ENCODE measurements around the gene CYFIP1. TPM values are rescaled to one million over a fixed set of nuclear protein-coding genes. Genes with fewer than 3 reads are reported as not detected.

CYFIP1 gene
- total and polyA plus RNA-seq, 9 of the 15 experiments (the other 6 are each of a cell fraction or from before 2014, with no cell fraction given): 3.8 to 59.8 (median 28.3) TPM

DNA sequence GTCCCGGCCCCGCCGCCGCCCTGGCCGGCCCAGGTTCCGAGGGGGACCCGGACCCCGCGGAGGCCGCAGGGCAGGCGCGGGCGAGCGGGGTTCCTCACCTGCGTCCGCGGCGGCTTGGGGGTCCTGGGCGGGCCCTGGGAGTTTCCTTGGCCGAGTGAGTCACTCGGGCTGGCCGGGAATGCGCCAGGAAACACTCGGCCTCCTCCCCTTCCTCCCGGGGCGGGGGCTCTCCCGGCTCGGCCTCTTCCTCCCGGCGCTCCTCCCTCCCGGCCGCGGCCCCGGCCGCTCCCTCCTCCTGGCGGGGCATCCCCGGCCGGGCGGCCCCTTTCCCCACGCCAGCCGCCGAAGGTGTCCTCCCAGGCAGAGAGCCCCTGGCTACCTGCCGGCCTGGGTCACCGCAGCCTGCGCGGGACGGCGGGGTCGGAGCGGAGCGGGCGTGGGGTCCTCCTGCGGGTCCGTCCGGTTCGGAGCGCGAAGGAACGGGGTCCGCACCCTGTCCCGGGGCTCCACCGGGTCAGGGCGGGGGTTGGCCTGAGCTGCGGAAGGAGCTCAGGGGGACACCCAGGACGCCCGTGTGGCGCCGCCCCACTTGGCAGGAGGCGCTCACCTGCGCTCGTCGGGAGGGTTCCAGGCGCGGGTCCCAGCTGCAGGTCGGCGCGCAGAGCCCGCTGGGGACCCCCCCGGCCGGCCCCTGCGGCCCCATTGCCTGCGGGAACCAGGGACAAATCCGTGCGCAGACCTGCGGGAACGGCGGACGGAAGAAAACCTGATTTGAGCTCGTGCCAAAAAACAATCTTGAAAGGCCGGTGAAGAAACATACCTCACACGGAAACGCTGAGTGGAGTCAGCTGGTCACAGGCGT, at the start of gene CYFIP1 (continued):
- TF ChIP-seq, protein P1, sequence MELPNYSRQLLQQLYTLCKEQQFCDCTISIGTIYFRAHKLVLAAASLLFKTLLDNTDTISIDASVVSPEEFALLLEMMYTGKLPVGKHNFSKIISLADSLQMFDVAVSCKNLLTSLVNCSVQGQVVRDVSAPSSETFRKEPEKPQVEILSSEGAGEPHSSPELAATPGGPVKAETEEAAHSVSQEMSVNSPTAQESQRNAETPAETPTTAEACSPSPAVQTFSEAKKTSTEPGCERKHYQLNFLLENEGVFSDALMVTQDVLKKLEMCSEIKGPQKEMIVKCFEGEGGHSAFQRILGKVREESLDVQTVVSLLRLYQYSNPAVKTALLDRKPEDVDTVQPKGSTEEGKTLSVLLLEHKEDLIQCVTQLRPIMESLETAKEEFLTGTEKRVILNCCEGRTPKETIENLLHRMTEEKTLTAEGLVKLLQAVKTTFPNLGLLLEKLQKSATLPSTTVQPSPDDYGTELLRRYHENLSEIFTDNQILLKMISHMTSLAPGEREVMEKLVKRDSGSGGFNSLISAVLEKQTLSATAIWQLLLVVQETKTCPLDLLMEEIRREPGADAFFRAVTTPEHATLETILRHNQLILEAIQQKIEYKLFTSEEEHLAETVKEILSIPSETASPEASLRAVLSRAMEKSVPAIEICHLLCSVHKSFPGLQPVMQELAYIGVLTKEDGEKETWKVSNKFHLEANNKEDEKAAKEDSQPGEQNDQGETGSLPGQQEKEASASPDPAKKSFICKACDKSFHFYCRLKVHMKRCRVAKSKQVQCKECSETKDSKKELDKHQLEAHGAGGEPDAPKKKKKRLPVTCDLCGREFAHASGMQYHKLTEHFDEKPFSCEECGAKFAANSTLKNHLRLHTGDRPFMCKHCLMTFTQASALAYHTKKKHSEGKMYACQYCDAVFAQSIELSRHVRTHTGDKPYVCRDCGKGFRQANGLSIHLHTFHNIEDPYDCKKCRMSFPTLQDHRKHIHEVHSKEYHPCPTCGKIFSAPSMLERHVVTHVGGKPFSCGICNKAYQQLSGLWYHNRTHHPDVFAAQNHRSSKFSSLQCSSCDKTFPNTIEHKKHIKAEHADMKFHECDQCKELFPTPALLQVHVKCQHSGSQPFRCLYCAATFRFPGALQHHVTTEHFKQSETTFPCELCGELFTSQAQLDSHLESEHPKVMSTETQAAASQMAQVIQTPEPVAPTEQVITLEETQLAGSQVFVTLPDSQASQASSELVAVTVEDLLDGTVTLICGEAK (IDR thresholded peaks at IDR 0.05): peak; percentile 51
- TF ChIP-seq, protein P1 (CRISPR knock-in tag; IDR thresholded peaks at IDR 0.05): no peak
- TF ChIP-seq ZNF263 (CRISPR knock-in tag; IDR thresholded peaks at IDR 0.05; ENCODE audit: borderline replicate concordance) (peak; percentile 99), SMARCB1 (IDR thresholded peaks at IDR 0.05; ENCODE audit: insufficient read length, low read depth) (no peak), ZFX (CRISPR knock-in tag; IDR thresholded peaks at IDR 0.05) (peak; percentile 33; the same call in 1 of the 2 replicates), RBBP5 (IDR thresholded peaks at IDR 0.05; ENCODE audit: borderline replicate concordance, insufficient read depth, low read length, poor library complexity, severe bottlenecking) (peak; percentile 16), WHSC1 (IDR thresholded peaks at IDR 0.05; ENCODE audit: low read length) (no peak), SRF (CRISPR knock-in tag; IDR thresholded peaks at IDR 0.05) (no peak), NRF1 (conservative IDR thresholded peaks at IDR 0.05 in 1 of 2, IDR thresholded peaks at IDR 0.05 in 1 of 2) (peak; percentile 51 to 54), MTA3 (IDR thresholded peaks at IDR 0.05; ENCODE audit: borderline replicate concordance) (peak; percentile 23; the same call in 1 of the 2 replicates)
- TF ChIP-seq, protein P2, sequence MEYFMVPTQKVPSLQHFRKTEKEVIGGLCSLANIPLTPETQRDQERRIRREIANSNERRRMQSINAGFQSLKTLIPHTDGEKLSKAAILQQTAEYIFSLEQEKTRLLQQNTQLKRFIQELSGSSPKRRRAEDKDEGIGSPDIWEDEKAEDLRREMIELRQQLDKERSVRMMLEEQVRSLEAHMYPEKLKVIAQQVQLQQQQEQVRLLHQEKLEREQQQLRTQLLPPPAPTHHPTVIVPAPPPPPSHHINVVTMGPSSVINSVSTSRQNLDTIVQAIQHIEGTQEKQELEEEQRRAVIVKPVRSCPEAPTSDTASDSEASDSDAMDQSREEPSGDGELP (CRISPR knock-in tag; IDR thresholded peaks at IDR 0.05; ENCODE audit: borderline replicate concordance): 0 out of 2 replicates have a peak, but pooled peaks have one; percentile 65
- TF ChIP-seq, protein P3, sequence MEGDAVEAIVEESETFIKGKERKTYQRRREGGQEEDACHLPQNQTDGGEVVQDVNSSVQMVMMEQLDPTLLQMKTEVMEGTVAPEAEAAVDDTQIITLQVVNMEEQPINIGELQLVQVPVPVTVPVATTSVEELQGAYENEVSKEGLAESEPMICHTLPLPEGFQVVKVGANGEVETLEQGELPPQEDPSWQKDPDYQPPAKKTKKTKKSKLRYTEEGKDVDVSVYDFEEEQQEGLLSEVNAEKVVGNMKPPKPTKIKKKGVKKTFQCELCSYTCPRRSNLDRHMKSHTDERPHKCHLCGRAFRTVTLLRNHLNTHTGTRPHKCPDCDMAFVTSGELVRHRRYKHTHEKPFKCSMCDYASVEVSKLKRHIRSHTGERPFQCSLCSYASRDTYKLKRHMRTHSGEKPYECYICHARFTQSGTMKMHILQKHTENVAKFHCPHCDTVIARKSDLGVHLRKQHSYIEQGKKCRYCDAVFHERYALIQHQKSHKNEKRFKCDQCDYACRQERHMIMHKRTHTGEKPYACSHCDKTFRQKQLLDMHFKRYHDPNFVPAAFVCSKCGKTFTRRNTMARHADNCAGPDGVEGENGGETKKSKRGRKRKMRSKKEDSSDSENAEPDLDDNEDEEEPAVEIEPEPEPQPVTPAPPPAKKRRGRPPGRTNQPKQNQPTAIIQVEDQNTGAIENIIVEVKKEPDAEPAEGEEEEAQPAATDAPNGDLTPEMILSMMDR (IDR thresholded peaks at IDR 0.05 in 2 of 3, conservative IDR thresholded peaks at IDR 0.05 in 1 of 3; ENCODE audit: insufficient read depth in 2 of 3, low read depth in 1 of 3, low read length in 3 of 3): 0 out of 6 replicates have a peak, but pooled peaks of 1 of the 3 experiments have one; percentile 5
- TF ChIP-seq, protein P4, sequence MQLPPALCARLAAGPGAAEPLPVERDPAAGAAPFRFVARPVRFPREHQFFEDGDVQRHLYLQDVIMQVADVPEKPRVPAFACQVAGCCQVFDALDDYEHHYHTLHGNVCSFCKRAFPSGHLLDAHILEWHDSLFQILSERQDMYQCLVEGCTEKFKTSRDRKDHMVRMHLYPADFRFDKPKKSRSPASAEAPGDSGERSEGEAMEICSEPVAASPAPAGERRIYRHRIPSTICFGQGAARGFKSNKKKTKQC (CRISPR knock-in tag; IDR thresholded peaks at IDR 0.05): no peak

All from K562 (cell line).